HepG2 (cell line): ENCODE measurements around the gene BET1L. TPM values are rescaled to one million over a fixed set of nuclear protein-coding genes. Genes with fewer than 3 reads are reported as not detected.

ENCODE experiments used
- ATAC-seq: fragments of 200-7000 bp; cut with Tn5 transposase; 3 replicates; pipeline ENCODE4 v1.9.1; 2020; ENCODE audit warnings: mild to moderate bottlenecking, moderate library complexity
- BruUV-seq: library from RNA; stranded (reverse); fragments of 400-500 nt; replicated peaks from 2 replicates; lab custom pipeline; 2021; lab: Mats Ljungman, UMichigan
- CTCF ChIA-PET: fragments of 300-600 bp; formaldehyde crosslinking; extraction: SDS; loops from one replicate; lab custom pipeline; 2021; ENCODE audit warnings: low total read pairs, inconsistent platforms, low intra/inter-chr PET ratio; lab: Yijun Ruan, JAX
- POLR2A ChIA-PET: fragments of 350-600 bp; sonication (Branson Sonifier 250); formaldehyde crosslinking; loops from one replicate; lab custom pipeline; 2020; ENCODE audit warnings: antibody characterized with exemption, inconsistent platforms; lab: Yijun Ruan, JAX
- DNase-seq: peaks from one replicate; pipeline ENCODE4 v3.0.0-alpha.2; 2015; ENCODE audit warnings: low spot score
- FAIRE-seq: peaks from 3 replicates; lab custom pipeline; 2011; peaks lifted over from hg19 to GRCh38; lab: Jason Lieb, UNC
- H2AFZ ChIP-seq: one replicate; pipeline ENCODE4 v1.6.1; 2011; ENCODE audit warnings: low read length, inconsistent platforms
- H3K27ac ChIP-seq: fragments of 300-600 bp; 3 replicates; pipeline ENCODE4 v1.8.0; 2011; ENCODE audit warnings: mixed run types, mild to moderate bottlenecking, mixed read lengths, low read length, inconsistent platforms; ENCODE audit not compliant: insufficient read depth; ENCODE audit errors: extremely low read length
- H3K27me3 ChIP-seq, 2 experiments: fragments of 200-600 bp in 1 of 2; 2 replicates in 1 of 2; 3 replicates in 1 of 2; pipeline versions ENCODE4 v1.6.0 to v1.8.0; 2011; ENCODE audit warnings: low read length in 2 of 2, mild to moderate bottlenecking in 2 of 2, moderate library complexity in 2 of 2, inconsistent platforms in 1 of 2; ENCODE audit not compliant: insufficient read depth in 2 of 2, control insufficient read depth in 1 of 2
- H3K36me3 ChIP-seq, 2 experiments: fragments of 200-600 bp in 1 of 2; replicated peaks in 1 of 2; 2 replicates in 1 of 2; 3 replicates in 1 of 2; pipeline versions ENCODE4 v1.5.1 to v1.8.0; 2011; ENCODE audit warnings: low read length in 2 of 2, inconsistent platforms in 1 of 2; ENCODE audit not compliant: insufficient read depth in 2 of 2, control insufficient read depth in 1 of 2
- H3K4me1 ChIP-seq: 2 replicates; pipeline ENCODE4 v1.5.1; 2012; ENCODE audit warnings: low read length, inconsistent platforms; ENCODE audit not compliant: insufficient read depth
- H3K4me2 ChIP-seq: 2 replicates; pipeline ENCODE4 v1.6.0; 2011; ENCODE audit warnings: low read depth, low read length, inconsistent platforms
- H3K4me3 ChIP-seq, 3 experiments: fragments of 200-600 bp in 1 of 3; sonication (generic), shearing (Covaris generic) in 1 of 3; replicated peaks in 1 of 3; 2 replicates each; pipeline ENCODE4 v1.5.1; 2011 to 2016; ENCODE audit warnings: low read length in 3 of 3, inconsistent platforms in 2 of 3, low read depth in 2 of 3, mild to moderate bottlenecking in 2 of 3, control low read depth in 1 of 3, mixed read lengths in 1 of 3; ENCODE audit not compliant: insufficient read depth in 1 of 3
- H3K79me2 ChIP-seq: one replicate; pipeline ENCODE4 v1.6.1; 2011; ENCODE audit warnings: low read length, inconsistent platforms; ENCODE audit not compliant: insufficient read depth
- H3K9ac ChIP-seq: 2 replicates; pipeline ENCODE4 v1.6.0; 2011; ENCODE audit warnings: mild to moderate bottlenecking, low read depth, low read length, inconsistent platforms; ENCODE audit not compliant: insufficient read depth
- H3K9me3 ChIP-seq: 2 replicates; pipeline ENCODE4 v1.5.1; 2012; ENCODE audit warnings: mild to moderate bottlenecking, low read length
- H4K20me1 ChIP-seq: 2 replicates; pipeline ENCODE4 v1.6.0; 2011; ENCODE audit warnings: inconsistent platforms, mild to moderate bottlenecking, low read length, moderate library complexity; ENCODE audit not compliant: insufficient read depth
- BHLHE40 ChIP-seq: IDR thresholded peaks from 2 replicates; pipeline ENCODE4 v1.6.1; 2011; ENCODE audit warnings: low read length, improper control_type of control experiment
- GATA4 ChIP-seq: sonication (generic); IDR thresholded peaks from 2 replicates; pipeline ENCODE4 v1.6.1; 2016; ENCODE audit warnings: antibody characterized with exemption, low read depth, borderline replicate concordance
- ISX ChIP-seq: sonication (generic); formaldehyde crosslinking; conservative IDR thresholded peaks from 2 replicates; pipeline ENCODE4 v1.5.0; 2020; ENCODE audit warnings: missing genetic modification reagents
- MED1 ChIP-seq: sonication (generic); formaldehyde crosslinking; IDR thresholded peaks from 2 replicates; pipeline ENCODE4 v1.4.0; 2020; ENCODE audit warnings: missing genetic modification reagents
- MYC ChIP-seq: sonication (generic); formaldehyde crosslinking; IDR thresholded peaks from 2 replicates; pipeline ENCODE4 v1.9.0; 2021; ENCODE audit warnings: missing genetic modification reagents, borderline replicate concordance
- SOX5 ChIP-seq: IDR thresholded peaks from 2 replicates; pipeline ENCODE4 v1.6.1; 2016; ENCODE audit warnings: borderline replicate concordance
- ZNF432 ChIP-seq: sonication (generic); formaldehyde crosslinking; IDR thresholded peaks from 2 replicates; pipeline ENCODE4 v1.5.0; 2020; ENCODE audit warnings: missing genetic modification reagents, mild to moderate bottlenecking, borderline replicate concordance
- ZNF552 ChIP-seq: sonication (generic); formaldehyde crosslinking; IDR thresholded peaks from 2 replicates; pipeline ENCODE4 v1.9.0; 2022; ENCODE audit warnings: missing genetic modification reagents, mild to moderate bottlenecking, borderline replicate concordance
- ZNF737 ChIP-seq: sonication (generic); formaldehyde crosslinking; IDR thresholded peaks from 2 replicates; pipeline ENCODE4 v1.5.0; 2020; ENCODE audit warnings: missing genetic modification reagents, mild to moderate bottlenecking, borderline replicate concordance
- ZNF75D ChIP-seq: sonication (generic); formaldehyde crosslinking; IDR thresholded peaks from 2 replicates; pipeline ENCODE4 v1.8.1; 2023; ENCODE audit warnings: missing genetic modification reagents, mild to moderate bottlenecking, borderline replicate concordance
- ZNF788 ChIP-seq: sonication (generic); formaldehyde crosslinking; IDR thresholded peaks from 2 replicates; pipeline ENCODE4 v1.5.0; 2020; ENCODE audit warnings: mild to moderate bottlenecking, missing genetic modification reagents, borderline replicate concordance
- ZSCAN29 ChIP-seq: sonication (generic); formaldehyde crosslinking; conservative IDR thresholded peaks from 2 replicates; pipeline ENCODE4 v1.4.0; 2020; ENCODE audit warnings: mild to moderate bottlenecking, missing genetic modification reagents
- WGBS: methylation state at CpG from one replicate; pipeline ENCODE4 v1.1.6; 2017; ENCODE audit warnings: low lambda C conversion rate; 5-methylcytosine and 5-hydroxymethylcytosine counted together
- in situ Hi-C: cut with HindIII; loops from 2 replicates; pipeline ENCODE4 v1.10.0; 2017; ENCODE audit warnings: low pct_unique_long_range_greater_than_20kb; ENCODE audit not compliant: extremely low pct_ligation_motif_present
- intact Hi-C: fragments of 100-400 bp; cut with micrococcal nuclease; formaldehyde crosslinking; loops from one replicate; pipeline ENCODE4 v1.10.0; 2022; ENCODE audit not compliant: unreplicated experiment
- polyA plus RNA-seq, 8 experiments: library from polyadenylated mRNA; depleted of rRNA in 3 of 8; stranded (reverse) in 7 of 8; unstranded in 1 of 8; fragments of >200 nt; fragmentation: Illumina TruSeq in 4 of 8; extraction: Trizol in 4 of 8; gene quantifications; 2 replicates each; pipeline versions ENCODE4 v1.2.1 to v1.2.3, GENCODE V29; 2011 to 2016; ENCODE audit warnings: low read depth in 4 of 8, missing spikeins in 1 of 8, mixed read lengths in 1 of 8; ENCODE audit not compliant: insufficient read depth in 1 of 8
- total RNA-seq, 5 experiments: library from RNA; depleted of rRNA; stranded (reverse); fragments of >200 nt; fragmentation: Illumina TruSeq; extraction: Trizol; gene quantifications; 2 replicates each; pipeline ENCODE4 v1.2.3, GENCODE V29; 2016; ENCODE audit warnings: low read depth in 1 of 5
- TF ChIP-seq, protein P1 (sequence below): sonication (generic); formaldehyde crosslinking; IDR thresholded peaks from 2 replicates; pipeline ENCODE4 v1.9.0; 2021; ENCODE audit warnings: missing genetic modification reagents, mild to moderate bottlenecking, borderline replicate concordance
- TF ChIP-seq, protein P2 (sequence below): sonication (generic); formaldehyde crosslinking; IDR thresholded peaks from 2 replicates; pipeline ENCODE4 v1.4.0; 2020; ENCODE audit warnings: mild to moderate bottlenecking, missing genetic modification reagents
- TF ChIP-seq, protein P3 (sequence below): sonication (generic); formaldehyde crosslinking; IDR thresholded peaks from 2 replicates; pipeline ENCODE4 v1.5.0; 2020; ENCODE audit warnings: missing genetic modification reagents

The BET1L gene
- total and polyA plus RNA-seq, 2 of the 13 experiments (the other 11 are each of a cell fraction or from before 2014, with no cell fraction given): 26.2 to 59.6 TPM

DNA sequence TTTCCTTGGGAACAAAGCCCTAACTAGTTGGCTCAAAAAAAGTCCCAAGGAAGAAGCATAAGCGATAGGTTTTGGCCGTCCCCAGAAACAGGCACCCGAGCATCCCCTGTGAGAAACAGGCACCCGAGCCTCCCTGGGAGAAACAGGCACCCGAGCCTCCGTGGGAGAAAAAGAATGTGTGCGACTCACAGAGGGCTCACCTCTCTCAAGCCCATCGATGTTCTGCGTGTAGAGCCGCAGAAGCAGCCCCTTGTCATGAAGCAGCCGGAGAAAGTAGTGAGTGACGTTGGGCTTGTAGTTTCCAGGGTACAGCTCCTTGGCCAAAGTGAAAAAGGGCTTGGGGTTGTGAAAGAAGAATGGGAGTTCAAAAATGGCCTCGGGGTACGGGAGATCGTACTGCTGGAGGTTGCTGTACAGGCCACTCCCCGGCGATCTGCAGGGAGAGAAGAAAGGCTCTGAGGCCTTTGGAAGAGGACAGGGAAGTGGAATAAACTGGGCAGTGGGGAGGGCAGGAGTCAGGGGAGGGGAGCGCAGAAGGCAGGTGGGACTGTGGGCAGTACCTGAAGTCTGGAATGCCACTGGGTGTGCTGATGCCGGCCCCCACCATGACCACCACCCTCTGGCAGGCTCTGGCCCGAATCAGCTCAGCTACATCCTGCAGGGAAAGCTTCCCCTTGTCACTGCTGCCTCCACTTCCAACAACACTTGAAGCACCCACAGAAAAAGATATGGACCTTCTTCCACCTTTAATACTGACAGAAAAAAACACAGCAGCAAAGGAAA lies 25.8 kb upstream of the BET1L start:
- POLR2A ChIA-PET: no interaction called here
- intact Hi-C loops (no loop called here), in situ Hi-C loops (no loop called here)
- Histone ChIP-seq H3K9ac (no peak overlapping the region), H3K4me1 (peaks cover 22% of the 10 kb centered on the region), H4K20me1 (no peaks in the 10 kb centered on the region)
- CTCF ChIA-PET: no interaction called here
- TF ChIP-seq, protein P1, sequence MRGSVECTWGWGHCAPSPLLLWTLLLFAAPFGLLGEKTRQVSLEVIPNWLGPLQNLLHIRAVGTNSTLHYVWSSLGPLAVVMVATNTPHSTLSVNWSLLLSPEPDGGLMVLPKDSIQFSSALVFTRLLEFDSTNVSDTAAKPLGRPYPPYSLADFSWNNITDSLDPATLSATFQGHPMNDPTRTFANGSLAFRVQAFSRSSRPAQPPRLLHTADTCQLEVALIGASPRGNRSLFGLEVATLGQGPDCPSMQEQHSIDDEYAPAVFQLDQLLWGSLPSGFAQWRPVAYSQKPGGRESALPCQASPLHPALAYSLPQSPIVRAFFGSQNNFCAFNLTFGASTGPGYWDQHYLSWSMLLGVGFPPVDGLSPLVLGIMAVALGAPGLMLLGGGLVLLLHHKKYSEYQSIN (CRISPR knock-in tag): no peak
- no peak for TF ChIP-seq ZNF75D (CRISPR knock-in tag)
- no peak for TF ChIP-seq ZSCAN29 (CRISPR knock-in tag)
- no peak for TF ChIP-seq ZNF788 (CRISPR knock-in tag)
- no peak for TF ChIP-seq ZNF552 (CRISPR knock-in tag)
- no peak for TF ChIP-seq ISX (CRISPR knock-in tag)
- no peak for TF ChIP-seq ZNF432 (CRISPR knock-in tag)
- TF ChIP-seq GATA4: no peak
- TF ChIP-seq, protein P2, sequence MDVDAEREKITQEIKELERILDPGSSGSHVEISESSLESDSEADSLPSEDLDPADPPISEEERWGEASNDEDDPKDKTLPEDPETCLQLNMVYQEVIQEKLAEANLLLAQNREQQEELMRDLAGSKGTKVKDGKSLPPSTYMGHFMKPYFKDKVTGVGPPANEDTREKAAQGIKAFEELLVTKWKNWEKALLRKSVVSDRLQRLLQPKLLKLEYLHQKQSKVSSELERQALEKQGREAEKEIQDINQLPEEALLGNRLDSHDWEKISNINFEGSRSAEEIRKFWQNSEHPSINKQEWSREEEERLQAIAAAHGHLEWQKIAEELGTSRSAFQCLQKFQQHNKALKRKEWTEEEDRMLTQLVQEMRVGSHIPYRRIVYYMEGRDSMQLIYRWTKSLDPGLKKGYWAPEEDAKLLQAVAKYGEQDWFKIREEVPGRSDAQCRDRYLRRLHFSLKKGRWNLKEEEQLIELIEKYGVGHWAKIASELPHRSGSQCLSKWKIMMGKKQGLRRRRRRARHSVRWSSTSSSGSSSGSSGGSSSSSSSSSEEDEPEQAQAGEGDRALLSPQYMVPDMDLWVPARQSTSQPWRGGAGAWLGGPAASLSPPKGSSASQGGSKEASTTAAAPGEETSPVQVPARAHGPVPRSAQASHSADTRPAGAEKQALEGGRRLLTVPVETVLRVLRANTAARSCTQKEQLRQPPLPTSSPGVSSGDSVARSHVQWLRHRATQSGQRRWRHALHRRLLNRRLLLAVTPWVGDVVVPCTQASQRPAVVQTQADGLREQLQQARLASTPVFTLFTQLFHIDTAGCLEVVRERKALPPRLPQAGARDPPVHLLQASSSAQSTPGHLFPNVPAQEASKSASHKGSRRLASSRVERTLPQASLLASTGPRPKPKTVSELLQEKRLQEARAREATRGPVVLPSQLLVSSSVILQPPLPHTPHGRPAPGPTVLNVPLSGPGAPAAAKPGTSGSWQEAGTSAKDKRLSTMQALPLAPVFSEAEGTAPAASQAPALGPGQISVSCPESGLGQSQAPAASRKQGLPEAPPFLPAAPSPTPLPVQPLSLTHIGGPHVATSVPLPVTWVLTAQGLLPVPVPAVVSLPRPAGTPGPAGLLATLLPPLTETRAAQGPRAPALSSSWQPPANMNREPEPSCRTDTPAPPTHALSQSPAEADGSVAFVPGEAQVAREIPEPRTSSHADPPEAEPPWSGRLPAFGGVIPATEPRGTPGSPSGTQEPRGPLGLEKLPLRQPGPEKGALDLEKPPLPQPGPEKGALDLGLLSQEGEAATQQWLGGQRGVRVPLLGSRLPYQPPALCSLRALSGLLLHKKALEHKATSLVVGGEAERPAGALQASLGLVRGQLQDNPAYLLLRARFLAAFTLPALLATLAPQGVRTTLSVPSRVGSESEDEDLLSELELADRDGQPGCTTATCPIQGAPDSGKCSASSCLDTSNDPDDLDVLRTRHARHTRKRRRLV (CRISPR knock-in tag): no peak
- TF ChIP-seq, protein P3, sequence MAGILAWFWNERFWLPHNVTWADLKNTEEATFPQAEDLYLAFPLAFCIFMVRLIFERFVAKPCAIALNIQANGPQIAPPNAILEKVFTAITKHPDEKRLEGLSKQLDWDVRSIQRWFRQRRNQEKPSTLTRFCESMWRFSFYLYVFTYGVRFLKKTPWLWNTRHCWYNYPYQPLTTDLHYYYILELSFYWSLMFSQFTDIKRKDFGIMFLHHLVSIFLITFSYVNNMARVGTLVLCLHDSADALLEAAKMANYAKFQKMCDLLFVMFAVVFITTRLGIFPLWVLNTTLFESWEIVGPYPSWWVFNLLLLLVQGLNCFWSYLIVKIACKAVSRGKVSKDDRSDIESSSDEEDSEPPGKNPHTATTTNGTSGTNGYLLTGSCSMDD (CRISPR knock-in tag): no peak
- no peak for TF ChIP-seq SOX5 (CRISPR knock-in tag)
- TF ChIP-seq ZNF737 (CRISPR knock-in tag): no peak
- TF ChIP-seq MED1 (CRISPR knock-in tag): no peak
- no peak for TF ChIP-seq BHLHE40
- TF ChIP-seq MYC (CRISPR knock-in tag): no peak
- TF ChIP-seq, all 625 proteins: peak for 0
- FAIRE-seq (no peak), ATAC-seq (no peak), DNase-seq (no peak)
- peaks cover 0 to 1% of the 10 kb centered on the region in 2 experiments; a peak in 2 of 5 replicates for H3K36me3 ChIP-seq
- BruUV-seq: no TSS peak
- H3K27me3 ChIP-seq: no peaks in the 10 kb centered on the region; a peak in 1 of 5 replicates
- WGBS: 93% methylated on average over 20 of the region's 20 CpGs
- no peak overlapping the region for H3K27ac ChIP-seq
- no peak overlapping the region for H3K4me2 ChIP-seq
- peaks cover 14% of the 10 kb centered on the region for H3K79me2 ChIP-seq
- H3K4me3 ChIP-seq: no peak overlapping the region
- no peak overlapping the region for H2AFZ ChIP-seq
- H3K9me3 ChIP-seq: no peaks in the 10 kb centered on the region
